PFSK-1 (cell line): Measurements from ENCODE around the gene CARD19.

Source experiments
- FOXP2 ChIP-seq: optimal IDR thresholded peaks from 2 replicates; pipeline ENCODE3; 2011; ENCODE audit warnings: borderline replicate concordance, control low read depth, inconsistent platforms; ENCODE audit not compliant: insufficient read depth; ENCODE audit errors: extremely low read length, extremely low read depth
- POLR2AphosphoS5 ChIP-seq: IDR thresholded peaks from 2 replicates; pipeline ENCODE4 v1.6.1; 2012; ENCODE audit warnings: low read depth, mild to moderate bottlenecking, control low read depth, low read length, moderate library complexity
- SIN3A ChIP-seq: IDR thresholded peaks from 2 replicates; pipeline ENCODE4 v1.6.1; 2012; ENCODE audit warnings: mild to moderate bottlenecking, low read length, moderate library complexity, borderline replicate concordance; ENCODE audit not compliant: insufficient read depth
- TAF1 ChIP-seq: IDR thresholded peaks from 2 replicates; pipeline ENCODE4 v1.6.1; 2012; ENCODE audit warnings: low read length, control low read depth, borderline replicate concordance; ENCODE audit not compliant: insufficient read depth
- TF ChIP-seq, protein P1 (sequence below), 2 experiments: IDR thresholded peaks; 2 replicates each; pipeline versions ENCODE4 v1.6.1 to v1.8.0; 2011 to 2012; ENCODE audit warnings: low read depth in 2 of 2, low read length in 2 of 2, control low read depth in 1 of 2, inconsistent platforms in 1 of 2, mild to moderate bottlenecking in 1 of 2, moderate library complexity in 1 of 2; ENCODE audit not compliant: insufficient read depth in 1 of 2

The CARD19 gene

DNA sequence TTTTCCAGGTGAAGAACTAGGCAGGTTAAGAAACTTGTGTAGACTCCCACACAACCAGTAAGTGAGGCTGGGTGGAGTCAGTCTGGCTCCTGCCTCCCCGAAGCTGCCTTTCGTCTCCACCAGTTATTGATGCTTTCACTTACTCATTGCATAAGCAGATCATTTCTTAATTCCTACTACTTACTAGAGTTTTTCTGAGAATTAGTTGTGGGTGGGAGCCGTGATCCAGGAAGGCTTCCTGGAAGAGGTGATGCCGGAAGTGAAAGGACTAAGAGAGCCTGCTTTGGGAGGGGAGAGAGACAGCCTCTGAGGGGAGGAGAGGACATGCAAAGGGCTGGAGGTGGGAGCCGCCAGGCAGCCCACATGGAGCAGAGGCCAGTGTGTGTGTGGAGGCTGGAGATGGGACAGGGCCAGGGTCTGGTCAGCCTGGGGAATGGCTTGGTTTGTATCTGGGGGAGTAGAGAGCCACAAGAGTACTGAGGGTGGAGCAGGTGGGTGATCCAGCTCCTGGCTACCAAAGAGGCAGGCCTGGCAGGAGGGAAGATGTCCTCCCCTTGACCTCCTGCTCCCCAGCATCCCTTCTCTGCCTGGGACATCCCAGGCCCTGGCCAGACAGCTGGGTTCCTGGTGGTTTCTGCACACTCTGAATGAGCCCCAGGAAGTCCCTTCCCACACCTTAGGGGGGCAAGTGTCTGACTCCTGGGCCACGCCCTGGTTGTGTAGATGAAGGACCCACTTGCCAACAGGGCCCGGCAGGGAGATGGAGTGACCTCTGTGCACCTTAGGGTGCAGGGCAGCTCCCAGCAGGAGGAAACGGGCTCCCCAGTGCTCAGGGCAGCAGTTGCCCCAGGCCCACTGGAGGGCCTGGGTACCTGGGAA is 12.2 kb upstream of the CARD19 start:
- TF ChIP-seq POLR2AphosphoS5 (no peak), TAF1 (no peak), SIN3A (no peak), FOXP2 (no peak)
- TF ChIP-seq, protein P1, sequence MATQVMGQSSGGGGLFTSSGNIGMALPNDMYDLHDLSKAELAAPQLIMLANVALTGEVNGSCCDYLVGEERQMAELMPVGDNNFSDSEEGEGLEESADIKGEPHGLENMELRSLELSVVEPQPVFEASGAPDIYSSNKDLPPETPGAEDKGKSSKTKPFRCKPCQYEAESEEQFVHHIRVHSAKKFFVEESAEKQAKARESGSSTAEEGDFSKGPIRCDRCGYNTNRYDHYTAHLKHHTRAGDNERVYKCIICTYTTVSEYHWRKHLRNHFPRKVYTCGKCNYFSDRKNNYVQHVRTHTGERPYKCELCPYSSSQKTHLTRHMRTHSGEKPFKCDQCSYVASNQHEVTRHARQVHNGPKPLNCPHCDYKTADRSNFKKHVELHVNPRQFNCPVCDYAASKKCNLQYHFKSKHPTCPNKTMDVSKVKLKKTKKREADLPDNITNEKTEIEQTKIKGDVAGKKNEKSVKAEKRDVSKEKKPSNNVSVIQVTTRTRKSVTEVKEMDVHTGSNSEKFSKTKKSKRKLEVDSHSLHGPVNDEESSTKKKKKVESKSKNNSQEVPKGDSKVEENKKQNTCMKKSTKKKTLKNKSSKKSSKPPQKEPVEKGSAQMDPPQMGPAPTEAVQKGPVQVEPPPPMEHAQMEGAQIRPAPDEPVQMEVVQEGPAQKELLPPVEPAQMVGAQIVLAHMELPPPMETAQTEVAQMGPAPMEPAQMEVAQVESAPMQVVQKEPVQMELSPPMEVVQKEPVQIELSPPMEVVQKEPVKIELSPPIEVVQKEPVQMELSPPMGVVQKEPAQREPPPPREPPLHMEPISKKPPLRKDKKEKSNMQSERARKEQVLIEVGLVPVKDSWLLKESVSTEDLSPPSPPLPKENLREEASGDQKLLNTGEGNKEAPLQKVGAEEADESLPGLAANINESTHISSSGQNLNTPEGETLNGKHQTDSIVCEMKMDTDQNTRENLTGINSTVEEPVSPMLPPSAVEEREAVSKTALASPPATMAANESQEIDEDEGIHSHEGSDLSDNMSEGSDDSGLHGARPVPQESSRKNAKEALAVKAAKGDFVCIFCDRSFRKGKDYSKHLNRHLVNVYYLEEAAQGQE (IDR thresholded peaks at IDR 0.05; ENCODE audit: insufficient read depth in 1 of 2, low read depth in 2 of 2, low read length in 2 of 2) = no peak

DNA sequence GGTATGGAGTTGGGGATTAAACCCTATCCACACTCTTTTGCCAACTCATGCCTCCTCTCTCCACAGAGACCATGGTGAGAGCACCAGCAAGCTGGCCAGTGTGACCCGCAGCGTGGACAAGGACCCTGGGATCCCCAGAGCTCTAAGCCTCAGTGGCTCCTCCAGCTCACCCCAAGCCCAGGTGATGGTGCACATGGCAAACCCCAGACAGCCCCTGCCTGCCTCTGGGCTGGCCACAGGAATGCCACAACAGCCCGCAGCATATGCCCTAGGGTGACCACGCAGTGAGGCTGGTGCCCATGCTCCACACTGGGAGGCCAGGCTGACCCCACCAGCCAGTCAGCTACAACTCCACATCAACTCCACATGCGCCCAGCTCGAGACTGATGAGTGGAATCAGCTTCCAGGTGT is 11.5 kb upstream of the CARD19 start:
- TF ChIP-seq SIN3A = no peak

DNA sequence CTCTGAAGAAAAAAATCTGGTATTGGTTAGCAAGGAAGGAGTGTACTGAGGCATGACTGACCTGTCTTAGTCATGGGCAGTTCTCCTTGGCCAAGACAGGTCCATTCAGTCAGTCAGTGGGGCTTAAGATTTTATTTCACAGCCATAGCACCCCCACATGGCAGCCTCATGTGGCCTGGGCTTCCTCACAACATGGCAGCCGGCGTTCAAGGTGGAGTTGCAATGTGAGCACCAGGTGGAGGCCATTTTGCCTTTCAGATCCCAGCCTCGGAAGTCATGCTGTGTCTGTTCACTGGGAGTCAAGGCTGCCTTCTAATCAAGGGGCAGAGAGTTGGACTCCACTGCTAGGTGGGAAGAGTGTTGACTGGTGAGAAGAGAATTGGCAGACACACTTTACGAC is 10.3 kb upstream of the CARD19 start:
- TF ChIP-seq SIN3A (no peak), POLR2AphosphoS5 (no peak), FOXP2 (no peak), TAF1 (no peak)
- TF ChIP-seq, protein P1 (IDR thresholded peaks at IDR 0.05; ENCODE audit: insufficient read depth in 1 of 2, low read depth in 2 of 2, low read length in 2 of 2) = no peak

DNA sequence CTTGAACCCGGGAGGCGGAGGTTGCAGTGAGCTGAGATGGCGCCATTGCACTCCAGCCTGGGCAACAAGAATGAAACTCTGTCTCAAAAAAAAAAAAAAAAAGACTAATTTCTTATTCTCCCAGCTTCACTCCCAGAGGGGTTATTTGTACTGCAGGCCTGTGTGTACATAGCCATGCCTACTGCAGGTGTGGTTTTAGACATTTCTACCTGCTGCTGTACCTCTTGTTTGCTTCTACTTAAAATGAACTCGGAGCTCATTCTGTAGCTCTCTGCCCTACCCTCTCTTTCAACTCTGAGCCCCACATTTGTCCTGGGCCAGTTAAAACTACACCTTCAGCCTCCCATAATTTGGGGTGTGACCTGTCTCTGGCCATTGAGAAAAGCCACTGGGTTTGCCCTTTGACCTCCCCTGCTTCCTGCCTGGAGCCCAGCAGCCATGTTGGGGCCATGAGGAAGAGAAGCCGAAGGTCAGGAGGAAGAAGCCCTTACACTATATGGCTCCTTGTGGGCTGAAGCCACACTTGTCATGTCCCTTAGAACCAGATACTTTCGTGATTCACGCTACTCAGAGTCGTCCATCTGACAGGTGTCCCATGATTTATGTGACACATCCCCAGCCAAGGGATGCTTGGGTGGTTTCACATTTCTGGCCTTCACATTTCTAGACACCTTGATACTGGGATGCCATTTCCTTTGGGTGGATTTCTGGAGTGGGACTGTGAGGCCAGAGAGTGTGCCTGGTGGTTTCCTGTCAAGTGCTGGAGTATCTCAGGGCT is 9.4 kb upstream of the CARD19 start:
- TF ChIP-seq, protein P1 (IDR thresholded peaks at IDR 0.05; ENCODE audit: insufficient read depth in 1 of 2, low read depth in 2 of 2, low read length in 2 of 2) = no peak
- TF ChIP-seq POLR2AphosphoS5 (no peak), SIN3A (no peak), TAF1 (no peak)

DNA sequence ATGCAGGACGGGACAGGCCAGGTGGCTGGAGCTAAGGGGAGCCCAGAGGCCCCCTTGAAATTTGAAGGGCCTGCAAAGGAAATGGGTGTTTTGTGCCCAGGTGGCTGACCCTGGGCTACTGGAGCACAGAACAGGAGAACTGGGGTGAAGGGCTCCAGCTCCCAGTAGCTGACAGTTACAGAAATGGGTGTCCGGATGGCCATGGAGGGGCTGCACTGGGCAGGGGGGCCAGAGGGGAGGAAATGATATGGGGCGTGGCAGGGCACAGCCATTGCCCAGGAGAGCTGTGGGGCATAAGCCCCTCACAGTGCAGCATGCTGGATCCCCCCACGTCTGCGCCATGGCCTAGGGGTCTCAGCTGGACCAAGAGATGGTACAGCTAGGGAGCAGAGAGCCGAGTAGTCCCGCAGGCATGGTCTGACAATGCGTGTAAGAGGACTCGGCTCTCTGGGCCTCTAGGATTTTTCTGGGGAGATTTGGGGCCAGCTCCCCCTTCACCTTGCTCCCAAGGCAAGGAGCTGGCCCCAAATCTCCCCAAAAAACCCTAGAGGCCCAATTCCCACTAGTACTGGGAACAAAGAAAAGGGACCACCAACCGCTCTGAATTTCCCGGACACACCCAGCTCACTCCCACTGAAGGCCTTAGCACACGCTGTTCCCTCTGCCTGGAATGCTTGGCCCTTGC is 7.9 kb upstream of the CARD19 start:
- TF ChIP-seq FOXP2 (no peak), TAF1 (no peak), SIN3A (no peak), POLR2AphosphoS5 (no peak)
- TF ChIP-seq, protein P1 (IDR thresholded peaks at IDR 0.05; ENCODE audit: insufficient read depth in 1 of 2, low read depth in 2 of 2, low read length in 2 of 2) = no peak
